Stimulated activated CD8-positive, alpha-beta memory T cell treated with anti-CD3 and anti-CD28 coated beads, Interleukin-7, amount 100 ng/mL, for 1 hour (primary cell): Measurements from ENCODE around the gene NLGN2.
"Not testable (repeated sequence)": the region's sequence is repeated elsewhere in the genome, so short reads cannot be mapped to it uniquely, and the experiment has no call there.

Experiments
- DNase-seq, 2 donors: peaks; one replicate each; pipeline ENCODE4 v3.0.0-alpha.2; 2020; ENCODE audit warnings: low read depth in 2 of 2

Gene NLGN2

DNA sequence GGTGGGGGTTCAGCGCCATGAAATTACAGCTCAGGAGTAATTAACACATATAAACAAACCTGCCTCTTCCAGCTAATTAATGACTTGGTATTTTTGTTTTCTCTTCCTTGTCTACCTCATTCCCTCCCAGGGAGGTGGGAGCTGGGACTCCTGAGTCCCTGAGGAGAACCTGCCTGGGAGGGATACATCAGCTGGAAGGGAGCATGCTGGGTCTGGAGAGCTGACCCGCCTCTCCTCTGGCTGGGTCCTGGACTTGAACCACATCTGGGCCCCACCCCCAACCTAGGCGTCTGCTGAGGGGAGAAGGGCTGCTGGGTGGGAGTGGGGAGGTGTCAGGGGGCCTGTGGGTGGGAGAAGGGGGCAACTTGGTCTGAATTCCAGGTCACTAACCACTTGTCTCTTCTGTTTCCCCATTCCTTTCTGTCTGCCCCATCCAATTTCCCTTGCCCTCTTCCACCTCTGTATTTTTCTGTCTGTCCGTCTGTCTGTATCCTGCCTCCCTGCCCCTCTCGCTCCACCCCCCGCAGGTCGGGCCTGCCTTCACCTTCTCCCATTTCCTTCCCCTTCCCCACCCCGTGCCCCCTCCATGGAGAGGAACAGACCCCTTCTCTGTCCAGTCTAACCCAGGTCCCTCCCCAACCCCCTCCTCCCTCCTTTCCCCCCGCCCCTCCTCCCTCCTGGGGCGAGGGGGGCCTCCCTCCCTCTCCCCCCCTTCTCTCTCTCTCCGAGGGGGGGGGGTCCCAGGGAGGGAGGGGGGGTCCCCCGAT lies at the start of gene NLGN2:
NLGN2 (plus strand) TSS at position 361 of the 767 bp plus-strand sequence. CDS start 411 bp downstream, outside the sequence.
- no peak for DNase-seq

DNA sequence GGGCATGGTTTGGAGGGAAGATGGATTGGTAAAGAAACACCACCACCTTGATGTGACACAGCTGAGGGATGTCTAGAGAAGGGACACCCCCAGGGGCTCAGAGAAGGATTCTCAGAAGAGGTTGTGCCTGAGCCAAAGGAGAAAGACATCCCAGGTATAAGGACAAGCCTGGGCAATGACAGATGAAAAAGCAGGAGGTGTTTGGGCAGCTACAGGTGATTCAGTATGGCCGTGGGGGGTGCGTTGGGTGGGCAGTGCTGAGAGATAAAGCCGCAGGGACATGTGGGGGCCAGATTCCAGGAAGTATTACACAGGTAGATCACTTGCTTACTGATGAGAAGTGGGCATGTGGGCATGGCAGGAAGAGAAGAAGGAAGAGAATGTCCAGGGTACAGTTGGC lies 45.7 kb upstream of the NLGN2 start:
- no peak for DNase-seq

- no peak for DNase-seq
Measured at GRCh38 chr17:7363311-7363710, 44.3 kb upstream of the NLGN2 start.

DNA sequence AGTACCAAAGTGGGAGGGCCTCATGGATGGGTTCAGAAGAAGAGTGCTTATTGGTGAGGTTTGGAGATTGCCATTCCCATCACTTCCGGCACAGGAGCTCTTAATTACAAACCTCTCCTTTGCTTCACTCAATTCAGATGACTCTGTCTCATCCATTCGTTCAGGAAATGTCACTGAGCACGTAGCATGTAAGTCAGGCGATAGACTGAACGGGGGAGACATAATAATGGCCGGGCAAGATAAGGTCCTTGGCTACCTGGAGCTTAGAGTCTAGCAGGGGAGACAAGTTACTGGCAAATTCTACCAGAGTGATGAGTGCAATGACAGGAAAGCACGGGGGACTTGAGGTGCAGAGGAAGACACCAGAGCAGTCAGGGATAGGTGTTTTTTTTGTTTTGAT lies 41.7 kb upstream of the NLGN2 start:
- DNase-seq, result not testable (repeated sequence)

DNA sequence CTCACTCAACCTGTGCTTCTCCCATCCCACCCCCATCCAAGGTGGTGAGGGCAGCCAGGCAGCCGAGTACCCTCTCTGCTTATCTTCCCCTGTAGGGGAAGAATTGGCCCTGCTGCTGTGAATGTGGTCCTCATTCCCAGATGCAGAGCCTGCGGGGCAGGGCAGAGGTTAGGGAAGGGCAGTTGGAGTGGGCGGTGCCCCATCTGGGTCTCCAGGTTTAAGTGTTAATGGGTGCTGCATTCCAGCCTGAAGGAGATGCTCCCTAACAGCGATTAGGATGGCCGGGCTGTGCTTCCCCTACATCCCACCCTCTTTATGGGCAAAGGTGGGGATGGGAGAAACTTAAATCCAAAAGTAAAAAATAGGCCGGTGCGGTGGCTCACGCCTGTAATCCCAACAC lies 40.6 kb upstream of the NLGN2 start:
- no peak for DNase-seq

- no peak for DNase-seq
Measured at GRCh38 chr17:7367918-7368598, 39.6 kb upstream of the NLGN2 start.

GRCh38 chr17:7368599-7368994 lies 39.0 kb upstream of the NLGN2 start:
- DNase-seq, result not testable (repeated sequence)

DNA sequence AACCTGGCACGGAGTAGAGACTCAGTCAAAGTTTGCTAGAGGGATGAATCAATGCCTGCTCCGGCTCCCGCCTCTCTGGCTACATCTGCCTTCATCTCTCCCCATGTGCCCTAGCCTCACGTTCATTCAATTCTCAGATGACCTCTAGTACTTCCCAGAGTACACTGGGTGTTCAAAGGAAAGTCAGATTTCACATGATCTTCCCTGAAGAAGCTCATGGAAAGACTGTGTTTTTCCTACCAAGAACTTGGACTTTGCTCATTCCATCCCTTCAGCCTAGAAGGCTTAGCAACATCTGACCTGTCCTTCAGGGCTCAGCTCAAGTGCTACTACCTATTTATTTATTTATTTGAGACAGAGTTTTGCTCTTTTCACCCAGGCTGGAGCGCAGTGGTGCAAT lies 37.8 kb upstream of the NLGN2 start:
- DNase-seq, result no peak

- no peak for DNase-seq
Measured at GRCh38 chr17:7370853-7371252, 36.8 kb upstream of the NLGN2 start.

GRCh38 chr17:7374353-7374752 lies 33.3 kb upstream of the NLGN2 start:
- DNase-seq, result no peak

DNA sequence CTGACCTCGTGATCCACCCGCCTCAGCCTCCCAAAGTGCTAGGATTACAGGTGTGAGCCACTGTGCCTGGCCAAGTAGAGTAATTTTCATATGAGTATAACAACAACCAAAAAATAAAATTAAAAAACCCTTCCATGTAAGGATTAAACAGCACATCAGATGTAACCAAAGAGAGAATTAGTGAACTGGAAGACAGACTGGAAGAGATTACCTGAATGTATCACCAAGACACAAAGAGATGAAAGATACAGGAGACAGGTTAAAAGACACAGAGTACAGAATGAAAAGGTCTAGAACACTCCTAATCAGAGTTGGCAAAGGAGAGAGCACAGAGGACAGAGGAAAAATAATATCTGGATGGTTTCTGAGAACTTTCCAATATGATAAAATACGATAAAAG lies 28.5 kb upstream of the NLGN2 start:
- DNase-seq, result no peak

DNA sequence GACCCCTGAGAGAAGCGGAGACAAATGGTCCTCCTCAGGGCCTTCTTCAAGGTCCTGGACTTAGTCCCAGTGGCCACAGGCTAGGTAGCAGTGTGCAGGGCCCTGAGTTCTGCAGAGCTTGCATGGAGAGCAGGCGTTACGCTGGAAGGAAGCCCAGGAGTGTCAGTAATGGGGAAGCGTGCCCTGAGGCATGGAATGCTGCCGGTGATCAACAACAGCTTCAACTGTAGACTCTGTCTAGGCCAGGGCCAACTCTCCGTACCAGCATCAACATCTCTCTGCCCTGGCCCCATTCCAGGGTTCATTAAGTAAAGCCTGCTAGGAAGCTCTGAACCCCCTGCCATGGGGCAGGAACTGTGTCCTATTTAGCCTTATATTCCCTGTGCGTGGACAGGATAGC lies 27.3 kb upstream of the NLGN2 start:
- no peak for DNase-seq

- DNase-seq, result no peak
Measured at GRCh38 chr17:7380855-7381683, 26.6 kb upstream of the NLGN2 start, which contains the start of gene TNK1. TNK1 (plus strand) TSS chr17:7381089; CDS start chr17:7382927, 1,838 bp downstream.

- no peak for DNase-seq
Measured at GRCh38 chr17:7382901-7383300, 24.7 kb upstream of the NLGN2 start.

- DNase-seq, result no peak
Measured at GRCh38 chr17:7383371-7383741, 24.3 kb upstream of the NLGN2 start.

DNA sequence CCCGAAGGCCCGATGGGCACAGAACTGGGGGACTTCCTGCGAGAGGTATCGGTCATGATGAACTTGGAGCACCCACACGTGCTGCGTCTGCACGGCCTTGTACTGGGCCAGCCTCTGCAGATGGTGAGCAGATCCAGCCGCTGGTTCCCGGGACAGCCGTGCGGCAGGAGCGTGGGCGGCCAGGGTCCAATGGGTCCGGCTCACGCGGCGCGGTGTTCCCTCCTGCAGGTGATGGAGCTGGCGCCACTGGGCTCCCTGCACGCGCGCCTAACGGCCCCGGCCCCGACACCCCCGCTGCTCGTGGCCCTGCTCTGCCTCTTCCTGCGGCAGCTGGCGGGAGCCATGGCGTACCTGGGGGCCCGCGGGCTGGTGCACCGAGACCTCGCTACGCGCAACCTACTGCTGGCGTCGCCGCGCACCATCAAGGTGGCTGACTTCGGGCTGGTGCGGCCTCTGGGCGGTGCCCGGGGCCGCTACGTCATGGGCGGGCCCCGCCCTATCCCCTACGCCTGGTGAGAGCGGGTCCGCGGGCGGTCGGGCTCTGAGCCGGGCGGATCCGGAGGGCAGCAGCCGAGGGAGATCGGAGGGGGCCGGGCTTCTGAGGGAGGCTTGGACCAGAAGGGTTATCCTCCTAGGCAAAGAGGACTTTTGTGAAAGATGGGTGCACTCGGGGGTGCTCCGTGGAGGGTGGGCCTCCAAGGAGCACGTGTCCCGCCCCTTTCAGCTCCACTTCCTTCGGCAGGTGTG lies 23.7 kb upstream of the NLGN2 start:
- DNase-seq, result peak; percentile 49 to 50

GRCh38 chr17:7384489-7385081 lies 23.1 kb upstream of the NLGN2 start:
- DNase-seq, result no peak

DNA sequence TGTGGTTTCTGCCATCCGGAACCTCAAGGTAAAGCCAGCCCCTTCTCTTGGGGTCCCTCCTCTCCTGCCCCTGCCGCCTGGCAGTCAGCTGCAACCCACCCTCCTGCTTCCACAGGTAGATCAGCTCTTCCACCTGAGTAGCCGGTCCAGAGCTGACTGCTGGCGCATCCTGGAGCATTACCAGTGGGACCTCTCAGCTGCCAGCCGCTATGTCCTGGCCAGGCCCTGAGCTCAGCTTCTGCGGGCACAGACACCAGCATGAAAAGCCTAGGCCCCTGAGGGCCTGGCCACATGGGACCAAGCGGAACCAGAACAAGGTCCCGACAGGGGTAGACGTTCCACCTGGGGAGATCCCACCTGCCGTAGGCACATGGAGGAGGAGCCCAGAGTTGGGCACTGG lies 18.8 kb upstream of the NLGN2 start:
- DNase-seq, result no peak

DNA sequence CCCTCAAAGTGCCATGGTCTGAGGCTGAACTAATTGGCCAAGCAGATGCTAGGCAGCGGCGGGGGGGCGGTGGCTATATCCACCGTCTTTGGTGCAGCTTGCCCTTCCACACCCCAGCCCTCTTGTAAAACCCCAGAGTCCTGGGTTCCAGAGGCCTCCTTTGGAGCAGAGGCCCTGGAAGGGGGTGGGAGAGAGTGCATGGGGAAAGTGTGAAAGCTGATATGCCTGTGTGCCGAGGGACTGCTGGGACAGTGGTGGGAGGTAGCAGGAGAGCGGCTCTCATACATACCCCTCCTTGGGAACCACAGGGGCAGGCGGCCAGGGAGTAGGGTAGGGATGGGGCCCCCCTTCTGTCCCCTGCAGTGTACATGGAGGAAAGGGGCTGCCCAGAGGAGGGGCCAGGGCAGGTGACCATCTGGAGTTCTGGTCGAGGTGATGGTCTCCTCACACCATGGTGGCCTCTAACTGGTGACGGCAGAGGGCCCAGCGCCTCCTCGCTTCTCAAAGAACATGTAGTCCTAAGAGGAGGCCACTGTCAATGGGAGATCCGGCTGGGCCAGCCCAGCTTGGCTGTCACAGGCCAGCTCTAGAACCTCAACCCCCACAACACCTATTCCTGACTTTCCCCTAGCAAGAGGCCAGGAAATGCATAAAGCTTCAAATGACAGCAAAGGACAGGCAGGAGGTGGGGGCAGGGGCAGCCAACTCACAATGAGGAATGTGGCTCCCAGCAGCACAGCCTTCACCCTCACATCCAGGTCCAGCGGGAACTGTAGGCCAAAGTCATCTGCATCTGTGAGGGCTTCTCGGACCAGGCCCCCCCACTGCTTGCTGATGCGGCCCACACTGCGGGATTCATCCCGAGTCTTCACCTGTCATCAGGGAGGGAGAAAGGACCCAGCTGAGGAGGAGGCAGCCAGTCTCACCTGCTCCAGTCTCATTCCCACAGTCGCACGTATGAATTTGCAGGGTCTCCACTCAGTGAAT lies 17.4 kb upstream of the NLGN2 start:
- no peak for DNase-seq

DNA sequence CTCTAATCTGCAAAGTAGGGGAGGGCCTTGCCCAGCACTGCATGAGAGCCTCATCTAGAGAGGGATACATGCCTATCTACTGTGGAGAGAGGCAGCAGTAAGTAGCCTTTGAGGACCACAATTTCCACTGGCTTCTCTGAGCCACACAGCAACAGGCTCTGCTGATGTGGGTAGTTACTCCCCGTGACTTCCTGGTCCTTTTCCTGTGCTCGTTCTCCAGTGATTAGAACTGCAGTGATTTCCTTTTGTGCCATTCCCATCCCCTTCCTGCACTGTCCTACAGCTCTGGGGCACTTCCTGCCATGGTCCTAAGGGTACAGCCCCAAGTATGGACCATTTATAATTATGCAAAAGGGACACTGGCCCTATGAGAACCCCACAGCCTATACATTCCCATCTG lies 16.3 kb upstream of the NLGN2 start:
- DNase-seq, result no peak
